Neural cell (in vitro differentiated cells): ENCODE results near the gene RALGAPB. TPM values are rescaled to one million over a fixed set of nuclear protein-coding genes. Genes with fewer than 3 reads are reported as not detected.

Experiments
- H2AFZ ChIP-seq: fragments of 200-600, 300-800 bp; sonication (generic), shearing (Covaris generic); 2 replicates; pipeline ENCODE4 v1.6.0; 2014; ENCODE audit warnings: low read depth, mild to moderate bottlenecking, antibody characterized with exemption, low read length, moderate library complexity
- H3F3A ChIP-seq: fragments of 200-600 bp; shearing (Covaris generic); 2 replicates; pipeline ENCODE4 v1.6.1; 2016; ENCODE audit warnings: mild to moderate bottlenecking, moderate library complexity, mixed read lengths, antibody characterized with exemption, low read length; ENCODE audit not compliant: insufficient read depth, poor library complexity, severe bottlenecking
- H3K27ac ChIP-seq: fragments of 200-600, 300-800 bp; sonication (generic), shearing (Covaris generic); 2 replicates; pipeline ENCODE4 v1.5.1; 2014; ENCODE audit warnings: mild to moderate bottlenecking, low read length, moderate library complexity
- H3K27me3 ChIP-seq: fragments of 300-800, 200-600 bp; sonication (generic), shearing (Covaris generic); 2 replicates; pipeline ENCODE4 v1.6.0; 2014; ENCODE audit warnings: mild to moderate bottlenecking, low read depth, low read length, moderate library complexity; ENCODE audit not compliant: insufficient read depth
- H3K36me3 ChIP-seq: fragments of 300-800, 200-600 bp; sonication (generic), shearing (Covaris generic); 2 replicates; pipeline ENCODE4 v1.5.1; 2014; ENCODE audit warnings: mild to moderate bottlenecking, antibody characterized with exemption, low read length, moderate library complexity; ENCODE audit not compliant: insufficient read depth
- H3K4me2 ChIP-seq: fragments of 300-800, 200-600 bp; sonication (generic), shearing (Covaris generic); 2 replicates; pipeline ENCODE4 v1.6.0; 2014; ENCODE audit warnings: mild to moderate bottlenecking, low read length
- H3K4me3 ChIP-seq: fragments of 300-800, 200-600 bp; sonication (generic), shearing (Covaris generic); 2 replicates; pipeline ENCODE4 v1.5.1; 2014; ENCODE audit warnings: mild to moderate bottlenecking, low read length, moderate library complexity
- H3K79me2 ChIP-seq: fragments of 200-600 bp; shearing (Covaris generic); replicated peaks from 2 replicates; pipeline ENCODE4 v1.6.0; 2014; ENCODE audit warnings: mild to moderate bottlenecking, low read length, moderate library complexity; ENCODE audit not compliant: insufficient read depth
- H3K9ac ChIP-seq: fragments of 300-800, 200-600 bp; sonication (generic), shearing (Covaris generic); 2 replicates; pipeline ENCODE4 v1.6.1; 2016; ENCODE audit warnings: mild to moderate bottlenecking, low read length, mixed read lengths
- H3K9me2 ChIP-seq: fragments of 200-600 bp; shearing (Covaris generic); 2 replicates; pipeline ENCODE4 v1.6.1; 2016; ENCODE audit warnings: mild to moderate bottlenecking, low read length, mixed read lengths; ENCODE audit not compliant: insufficient read depth
- H3K9me3 ChIP-seq: fragments of 200-600, 300-800 bp; sonication (generic), shearing (Covaris generic); 2 replicates; pipeline ENCODE4 v1.6.1; 2016; ENCODE audit warnings: mild to moderate bottlenecking, mixed run types, low read length, moderate library complexity, mixed read lengths
- H4K20me1 ChIP-seq: fragments of 200-600 bp; shearing (Covaris generic); 2 replicates; pipeline ENCODE4 v1.6.1; 2016; ENCODE audit warnings: mild to moderate bottlenecking, mixed run types; ENCODE audit not compliant: insufficient read depth
- CTCF ChIP-seq: fragments of 450-650 bp; IDR thresholded peaks from 2 replicates; pipeline ENCODE4 v1.5.1; 2014; ENCODE audit warnings: antibody characterized with exemption, mild to moderate bottlenecking, moderate library complexity; ENCODE audit not compliant: poor library complexity, severe bottlenecking
- EP300 ChIP-seq: fragments of 450-650 bp; conservative IDR thresholded peaks from 2 replicates; pipeline ENCODE4 v1.6.1; 2014; ENCODE audit warnings: antibody characterized with exemption, mild to moderate bottlenecking, moderate library complexity; ENCODE audit not compliant: poor library complexity, severe bottlenecking
- EZH2 ChIP-seq: fragments of 200-600, 300-800 bp; shearing (Covaris generic), sonication (generic); IDR thresholded peaks from 2 replicates; pipeline ENCODE4 v1.6.1; 2014; ENCODE audit warnings: antibody characterized with exemption, low read length, borderline replicate concordance, mild to moderate bottlenecking; ENCODE audit not compliant: insufficient read depth, poor library complexity, severe bottlenecking
- MXI1 ChIP-seq: fragments of 450-650 bp; conservative IDR thresholded peaks from 2 replicates; pipeline ENCODE4 v1.6.1; 2014; ENCODE audit warnings: antibody characterized with exemption, mild to moderate bottlenecking; ENCODE audit not compliant: poor library complexity, severe bottlenecking
- POLR2AphosphoS5 ChIP-seq: IDR thresholded peaks from 2 replicates; pipeline ENCODE4 v1.6.1; 2012
- RAD21 ChIP-seq: fragments of 450-650 bp; conservative IDR thresholded peaks from 2 replicates; pipeline ENCODE4 v1.6.1; 2014; ENCODE audit warnings: antibody characterized with exemption, mild to moderate bottlenecking, moderate library complexity
- SMC3 ChIP-seq: fragments of 450-650 bp; conservative IDR thresholded peaks from 2 replicates; pipeline ENCODE4 v1.6.1; 2014; ENCODE audit warnings: antibody characterized with exemption, mild to moderate bottlenecking, moderate library complexity; ENCODE audit not compliant: poor library complexity
- TAF1 ChIP-seq: IDR thresholded peaks from 2 replicates; pipeline ENCODE4 v1.6.1; 2012; ENCODE audit warnings: low read depth
- polyA plus RNA-seq: library from polyadenylated mRNA; depleted of rRNA; stranded (reverse); fragments of >200 nt; gene quantifications from 2 replicates; pipeline ENCODE4 v1.2.3, GENCODE V29; 2014
- TF ChIP-seq, protein P1 (sequence below): IDR thresholded peaks from 2 replicates; pipeline ENCODE4 v1.6.1; 2012; ENCODE audit warnings: borderline replicate concordance

The RALGAPB gene
- polyA plus RNA-seq, 1 donor from 2014 or later, result 30.0 TPM

- Histone ChIP-seq H3K9ac (no peak overlapping the region), H3K27me3 (no peaks in the 10 kb centered on the region), H3F3A (no peaks in the 10 kb centered on the region), H3K27ac (no peak overlapping the region), H3K9me3 (no peaks in the 10 kb centered on the region), H3K36me3 (peaks cover 13% of the 10 kb centered on the region), H2AFZ (no peak overlapping the region), H3K9me2 (no peaks in the 10 kb centered on the region), H3K4me3 (no peak overlapping the region), H3K79me2 (no peaks in the 10 kb centered on the region), H3K4me2 (no peak overlapping the region), H4K20me1 (no peaks in the 10 kb centered on the region)
- TF ChIP-seq SMC3, result no peak
- TF ChIP-seq RAD21, result no peak
- no peak for TF ChIP-seq CTCF
- TF ChIP-seq EP300, result no peak
- TF ChIP-seq, protein P1, sequence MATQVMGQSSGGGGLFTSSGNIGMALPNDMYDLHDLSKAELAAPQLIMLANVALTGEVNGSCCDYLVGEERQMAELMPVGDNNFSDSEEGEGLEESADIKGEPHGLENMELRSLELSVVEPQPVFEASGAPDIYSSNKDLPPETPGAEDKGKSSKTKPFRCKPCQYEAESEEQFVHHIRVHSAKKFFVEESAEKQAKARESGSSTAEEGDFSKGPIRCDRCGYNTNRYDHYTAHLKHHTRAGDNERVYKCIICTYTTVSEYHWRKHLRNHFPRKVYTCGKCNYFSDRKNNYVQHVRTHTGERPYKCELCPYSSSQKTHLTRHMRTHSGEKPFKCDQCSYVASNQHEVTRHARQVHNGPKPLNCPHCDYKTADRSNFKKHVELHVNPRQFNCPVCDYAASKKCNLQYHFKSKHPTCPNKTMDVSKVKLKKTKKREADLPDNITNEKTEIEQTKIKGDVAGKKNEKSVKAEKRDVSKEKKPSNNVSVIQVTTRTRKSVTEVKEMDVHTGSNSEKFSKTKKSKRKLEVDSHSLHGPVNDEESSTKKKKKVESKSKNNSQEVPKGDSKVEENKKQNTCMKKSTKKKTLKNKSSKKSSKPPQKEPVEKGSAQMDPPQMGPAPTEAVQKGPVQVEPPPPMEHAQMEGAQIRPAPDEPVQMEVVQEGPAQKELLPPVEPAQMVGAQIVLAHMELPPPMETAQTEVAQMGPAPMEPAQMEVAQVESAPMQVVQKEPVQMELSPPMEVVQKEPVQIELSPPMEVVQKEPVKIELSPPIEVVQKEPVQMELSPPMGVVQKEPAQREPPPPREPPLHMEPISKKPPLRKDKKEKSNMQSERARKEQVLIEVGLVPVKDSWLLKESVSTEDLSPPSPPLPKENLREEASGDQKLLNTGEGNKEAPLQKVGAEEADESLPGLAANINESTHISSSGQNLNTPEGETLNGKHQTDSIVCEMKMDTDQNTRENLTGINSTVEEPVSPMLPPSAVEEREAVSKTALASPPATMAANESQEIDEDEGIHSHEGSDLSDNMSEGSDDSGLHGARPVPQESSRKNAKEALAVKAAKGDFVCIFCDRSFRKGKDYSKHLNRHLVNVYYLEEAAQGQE, result no peak
- TF ChIP-seq MXI1, result no peak
- TF ChIP-seq TAF1, result no peak
- TF ChIP-seq EZH2, result no peak
- no peak for TF ChIP-seq POLR2AphosphoS5
Observed at GRCh38 chr20:38554986-38555385, 82.3 kb downstream of the RALGAPB start.

GRCh38 chr20:38555395-38555794 lies 82.8 kb downstream of the RALGAPB start:
- TF ChIP-seq SMC3 (no peak), TAF1 (no peak), RAD21 (no peak), MXI1 (no peak), EP300 (no peak), EZH2 (no peak), CTCF (no peak), POLR2AphosphoS5 (no peak)
- TF ChIP-seq, protein P1, result no peak
- Histone ChIP-seq H4K20me1 (no peaks in the 10 kb centered on the region), H3K27ac (no peak overlapping the region), H3K27me3 (no peaks in the 10 kb centered on the region), H3K9ac (no peak overlapping the region), H3K4me2 (no peak overlapping the region), H2AFZ (no peak overlapping the region), H3K36me3 (peaks cover 13% of the 10 kb centered on the region), H3K9me3 (no peaks in the 10 kb centered on the region), H3F3A (no peaks in the 10 kb centered on the region), H3K9me2 (no peaks in the 10 kb centered on the region), H3K79me2 (no peaks in the 10 kb centered on the region), H3K4me3 (no peak overlapping the region)
